Psoas muscle (tissue), 8 donors: ENCODE results near the gene HEATR5A. TPM values are rescaled to one million over a fixed set of nuclear protein-coding genes. Genes with fewer than 3 reads are reported as not detected.

Experiments used
- ATAC-seq, 4 donors: fragments of 200-7000 bp; cut with Tn5 transposase; one replicate each; pipeline ENCODE4 v1.9.1; 2020; ENCODE audit warnings: moderate library complexity in 3 of 4, mild to moderate bottlenecking in 2 of 4
- DNase-seq, 2 donors: peaks; one replicate each; pipeline ENCODE4 v3.0.0-alpha.2; 2020
- H3K27ac ChIP-seq: fragments of 200-600 bp; one replicate; pipeline ENCODE4 v1.8.0; 2022
- H3K27me3 ChIP-seq, 3 donors: fragments of 200-600 bp in 1 of 3; one replicate each; pipeline versions ENCODE4 v1.6.1 to v1.8.0; 2013 to 2022; ENCODE audit warnings: low read length in 2 of 3, mild to moderate bottlenecking in 2 of 3, moderate library complexity in 1 of 3; ENCODE audit not compliant: insufficient read depth in 3 of 3
- H3K36me3 ChIP-seq, 2 donors: fragments of 200-600 bp in 1 of 2; one replicate each; pipeline versions ENCODE4 v1.6.1 to v1.8.0; 2013 to 2022; ENCODE audit warnings: low read depth in 1 of 2, mild to moderate bottlenecking in 1 of 2, moderate library complexity in 1 of 2; ENCODE audit not compliant: insufficient read depth in 1 of 2
- H3K4me1 ChIP-seq: fragments of 200-600 bp; one replicate; pipeline ENCODE4 v1.8.0; 2022
- H3K4me3 ChIP-seq: fragments of 200-600 bp; one replicate; pipeline ENCODE4 v1.8.0; 2022; ENCODE audit warnings: mild to moderate bottlenecking
- H3K9me3 ChIP-seq: fragments of 200-600 bp; one replicate; pipeline ENCODE4 v1.8.0; 2022
- WGBS, 3 donors: extraction: QIAGEN DNeasy Blood & Tissue Kit; methylation state at CpG; one replicate each; pipeline versions ENCODE4 v1.1.6 to v1.1.7; 2013; 5-methylcytosine and 5-hydroxymethylcytosine counted together
- intact Hi-C, 2 donors: fragments of 100-400 bp; cut with DNase I; formaldehyde crosslinking; loops; one replicate each; pipeline versions ENCODE4 v1.11.0 to v1.14.2; 2022
- polyA plus RNA-seq, 3 donors: library from polyadenylated mRNA; stranded (reverse); fragments of 200-250 nt; gene quantifications; one replicate each; pipeline ENCODE4 v1.2.3, GENCODE V29; 2013
- total RNA-seq, 4 donors: library from RNA; stranded (reverse); fragmentation: NEBNext Ultra II Directional in 2 of 4; extraction: Animal tissue kit (Norgen Biotek cat#: 25700) in 2 of 4; gene quantifications; one replicate each; pipeline versions ENCODE4 v1.2.1 to v1.2.4, GENCODE V29; 2021 to 2023
- TF ChIP-seq, protein P1 (sequence below): fragments of 200-600 bp; IDR thresholded peaks from one replicate; pipeline ENCODE4 v1.8.0; 2022; ENCODE audit warnings: antibody characterized with exemption
- donor health status: healthy with polysubstance abuse.
- donor health status: DM: no; HTN: no; CAD: no; lungs with moderate emphysema.
- donor health status: Bipolar disorder and iron deficiency.
- donor health status: healthy.
- donor health status: DM: yes; HTN: yes; CAD: no.
- donor health status: DM: no; HTN: no; CAD: no.
- donor health status: DM: no; HTN: no; CAD: no.
- donor health status: DM: yes; HTN: yes; CAD: no.

HEATR5A gene
- total and polyA plus RNA-seq, 7 donors, result 10.2 to 40.4 (median 21.5) TPM

DNA sequence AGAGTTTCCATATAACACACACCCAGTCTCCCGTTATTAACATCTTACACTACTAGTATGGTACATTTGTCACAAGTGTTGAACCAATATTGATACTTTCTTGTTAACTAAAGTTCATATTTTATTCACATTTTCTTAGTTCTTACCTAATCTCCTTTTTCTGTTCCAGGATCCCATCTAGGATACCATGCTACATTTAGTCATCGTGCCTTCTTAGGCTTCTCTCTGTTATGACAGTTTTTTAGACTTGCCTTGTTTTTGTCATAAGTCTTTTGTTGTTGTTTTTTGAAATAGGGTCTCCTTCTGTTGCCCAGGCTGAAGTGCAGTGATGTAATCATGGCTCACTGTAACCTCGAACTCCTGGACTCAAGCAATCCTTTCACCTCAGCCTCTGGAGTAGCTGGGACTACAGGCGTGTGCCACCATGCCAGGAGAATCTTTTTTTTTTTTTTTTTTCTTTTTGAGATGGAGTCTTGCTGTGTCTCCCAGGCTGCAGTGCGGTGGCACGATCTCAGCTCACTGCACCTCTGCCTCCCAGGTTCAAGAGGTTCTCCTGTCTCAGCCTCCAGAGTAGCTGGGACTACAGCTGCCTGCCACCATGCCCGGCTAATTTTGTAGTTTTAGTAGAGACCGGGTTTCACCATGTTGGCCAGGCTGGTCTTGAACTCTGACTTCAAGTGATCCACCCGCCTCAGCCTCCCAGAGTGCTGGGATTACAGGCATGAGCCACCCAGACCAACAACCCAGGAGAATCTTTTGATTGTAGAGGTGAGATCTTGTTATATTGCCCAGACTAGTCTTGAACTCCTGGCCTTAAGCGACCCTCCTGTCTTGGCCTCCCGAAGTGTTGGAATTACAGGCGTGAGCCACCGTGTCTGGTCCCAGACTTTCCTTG is 153.7 kb downstream of the HEATR5A start:
- H3K36me3 ChIP-seq, result no peaks in the 10 kb centered on the region
- no peak overlapping the region for H3K27ac ChIP-seq
- H3K4me3 ChIP-seq, result no peak overlapping the region
- 89 to 91% (median 90%) methylated on average over 13 of the region's 13 CpGs for whole genome bisulfite sequencing, 3 donors
- ATAC-seq (no peak), DNase-seq (no peak)
- TF ChIP-seq, protein P1, sequence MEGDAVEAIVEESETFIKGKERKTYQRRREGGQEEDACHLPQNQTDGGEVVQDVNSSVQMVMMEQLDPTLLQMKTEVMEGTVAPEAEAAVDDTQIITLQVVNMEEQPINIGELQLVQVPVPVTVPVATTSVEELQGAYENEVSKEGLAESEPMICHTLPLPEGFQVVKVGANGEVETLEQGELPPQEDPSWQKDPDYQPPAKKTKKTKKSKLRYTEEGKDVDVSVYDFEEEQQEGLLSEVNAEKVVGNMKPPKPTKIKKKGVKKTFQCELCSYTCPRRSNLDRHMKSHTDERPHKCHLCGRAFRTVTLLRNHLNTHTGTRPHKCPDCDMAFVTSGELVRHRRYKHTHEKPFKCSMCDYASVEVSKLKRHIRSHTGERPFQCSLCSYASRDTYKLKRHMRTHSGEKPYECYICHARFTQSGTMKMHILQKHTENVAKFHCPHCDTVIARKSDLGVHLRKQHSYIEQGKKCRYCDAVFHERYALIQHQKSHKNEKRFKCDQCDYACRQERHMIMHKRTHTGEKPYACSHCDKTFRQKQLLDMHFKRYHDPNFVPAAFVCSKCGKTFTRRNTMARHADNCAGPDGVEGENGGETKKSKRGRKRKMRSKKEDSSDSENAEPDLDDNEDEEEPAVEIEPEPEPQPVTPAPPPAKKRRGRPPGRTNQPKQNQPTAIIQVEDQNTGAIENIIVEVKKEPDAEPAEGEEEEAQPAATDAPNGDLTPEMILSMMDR, result no peak
- intact Hi-C loops, result no loop called here
- H3K27me3 ChIP-seq, result no peaks in the 10 kb centered on the region
- no peaks in the 10 kb centered on the region for H3K9me3 ChIP-seq
- H3K4me1 ChIP-seq, result peaks cover 20% of the 10 kb centered on the region

DNA sequence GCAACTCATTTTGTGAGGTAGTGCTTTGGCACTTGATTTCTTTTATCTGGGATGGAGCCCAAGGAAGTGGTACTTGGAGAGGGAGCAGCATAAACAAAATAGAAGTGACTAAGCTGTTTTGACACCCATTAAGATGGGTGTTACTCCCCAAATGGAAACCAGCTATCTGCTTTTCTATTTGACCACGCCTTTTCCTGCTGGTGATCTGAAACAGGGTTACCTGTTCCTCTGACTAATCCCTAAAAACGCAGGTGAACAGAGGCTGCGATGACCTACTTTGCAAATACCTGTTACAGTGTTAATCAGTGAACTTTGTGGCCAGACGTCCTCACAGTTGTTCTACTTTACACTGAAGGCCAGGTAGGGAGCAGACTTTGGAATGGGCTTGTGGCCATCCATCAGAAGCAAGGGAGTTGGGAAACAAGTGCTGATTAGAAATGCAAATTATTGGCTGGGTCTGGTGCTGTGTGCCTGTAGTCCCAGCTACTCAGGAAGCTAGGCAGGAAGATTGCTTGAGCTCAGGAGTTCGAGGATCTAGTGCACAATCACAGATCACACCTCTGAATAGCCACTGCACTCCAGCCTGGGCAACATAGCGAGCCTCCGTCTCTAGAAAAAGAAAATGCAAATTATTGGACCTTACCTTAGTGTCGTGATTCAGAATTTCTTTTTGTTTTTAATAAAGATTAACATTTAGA is 154.5 kb downstream of the HEATR5A start:
- no peak for ATAC-seq
- TF ChIP-seq, protein P1, result no peak

DNA sequence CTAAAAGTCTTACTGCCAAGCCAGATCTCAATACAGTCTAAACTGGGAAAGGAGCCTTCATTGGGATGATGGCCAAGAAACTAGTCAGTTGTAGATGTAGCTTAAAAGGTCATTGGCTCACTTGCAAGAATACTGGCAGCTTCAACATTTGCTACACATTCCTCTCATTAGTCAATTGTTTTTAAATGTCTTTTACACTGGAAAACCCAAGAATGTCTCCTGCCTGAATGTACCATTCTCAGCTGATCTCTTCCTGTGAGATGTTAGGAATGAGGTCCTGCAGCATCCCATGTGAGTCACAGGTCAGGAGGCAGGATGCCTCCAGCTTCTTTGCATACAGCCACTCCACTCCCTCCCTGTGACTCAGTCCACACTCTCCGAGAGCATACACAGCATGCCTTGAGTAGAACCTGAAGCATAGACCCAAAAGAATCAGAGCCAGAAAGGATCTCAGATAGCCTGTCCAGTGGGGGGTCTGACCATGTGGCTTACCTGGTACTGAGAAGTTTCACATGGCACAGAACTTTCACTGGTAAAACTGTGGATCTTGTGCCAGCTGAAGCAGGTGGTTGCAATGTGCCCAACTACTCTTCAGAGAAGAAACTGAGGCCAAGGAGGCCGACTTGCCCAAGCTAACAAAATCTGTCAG is 156.7 kb downstream of the HEATR5A start:
- no peaks in the 10 kb centered on the region for H3K36me3 ChIP-seq
- H3K27me3 ChIP-seq, result no peaks in the 10 kb centered on the region
- TF ChIP-seq, protein P1, result no peak
- H3K9me3 ChIP-seq, result no peaks in the 10 kb centered on the region
- peak overlapping the region; percentile 39 for H3K27ac ChIP-seq
- DNase-seq (peak in 1 of 2 donors; percentile 46), ATAC-seq (peak; percentile 78 to 94 (median 92))
- intact Hi-C loops, result no loop called here
- H3K4me3 ChIP-seq, result no peak overlapping the region
- WGBS, 3 donors, result 17 to 40% (median 27%) methylated on average over 2 of the region's 2 CpGs
- peaks cover 20% of the 10 kb centered on the region for H3K4me1 ChIP-seq

More for the DNA sequence above, 154.5 kb downstream of the HEATR5A start:
- H3K36me3 ChIP-seq, result no peaks in the 10 kb centered on the region
- no peak overlapping the region for H3K27ac ChIP-seq
- intact Hi-C loops, result no loop called here
- H3K4me3 ChIP-seq, result no peak overlapping the region
- peaks cover 20% of the 10 kb centered on the region for H3K4me1 ChIP-seq
- 87 to 89% (median 88%) methylated on average over 8 of the region's 8 CpGs for WGBS, 3 donors
- no peaks in the 10 kb centered on the region for H3K9me3 ChIP-seq
- H3K27me3 ChIP-seq, result no peaks in the 10 kb centered on the region
- no peak for DNase-seq

DNA sequence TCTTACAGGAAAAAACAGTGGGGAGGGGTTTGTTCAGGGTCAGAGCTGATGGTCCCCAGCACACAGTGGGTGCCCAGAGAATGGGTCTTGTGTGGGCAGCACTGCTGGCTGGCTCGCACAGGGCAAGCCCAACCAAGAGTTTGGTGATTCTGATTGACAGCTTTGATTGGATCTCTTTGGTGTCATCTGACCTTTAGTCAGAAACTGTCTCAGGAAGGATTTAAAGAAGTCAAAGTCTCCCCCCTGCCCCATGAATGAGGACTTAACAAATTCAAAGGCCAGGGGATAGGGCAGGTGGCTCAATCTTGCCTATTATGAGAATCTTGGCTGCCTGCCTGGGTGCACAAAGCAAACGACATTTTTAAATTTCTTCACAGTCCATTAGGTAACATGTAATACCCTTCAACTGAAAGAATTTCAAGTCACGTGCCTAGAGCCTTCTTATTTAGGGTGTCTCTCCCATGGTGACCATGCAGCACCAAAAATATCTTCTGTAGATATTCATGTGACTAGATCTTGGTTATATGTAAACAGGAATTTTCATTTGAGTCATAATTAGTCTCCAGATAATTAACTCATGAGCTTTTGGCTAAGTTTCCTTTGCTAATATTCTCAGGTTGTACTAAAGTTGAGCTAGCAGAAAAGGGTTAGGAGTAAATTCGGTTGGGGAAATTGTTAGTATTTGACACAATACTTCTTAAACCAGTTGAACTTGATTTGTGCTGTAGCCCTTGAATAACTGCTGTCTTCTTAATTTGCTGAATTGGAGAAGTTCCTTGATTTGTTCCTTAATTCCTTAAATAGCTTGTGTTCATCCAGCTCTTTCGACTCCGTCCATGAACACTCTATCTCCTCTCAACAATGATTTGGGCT is 158.3 kb downstream of the HEATR5A start:
- peak in 1 of 2 donors; percentile 38 for DNase-seq
- H3K4me1 ChIP-seq, result peaks cover 20% of the 10 kb centered on the region
- H3K36me3 ChIP-seq, result no peaks in the 10 kb centered on the region
- H3K4me3 ChIP-seq, result no peak overlapping the region
- no peaks in the 10 kb centered on the region for H3K9me3 ChIP-seq
- intact Hi-C loops, result no loop called here
- TF ChIP-seq, protein P1, result no peak
- peak overlapping the region; percentile 42 for H3K27ac ChIP-seq
- WGBS, 3 donors, result 46 to 56% (median 46%) methylated on average over 6 of the region's 6 CpGs
- peak in 3 of 4 donors; percentile 36 to 62 (median 60) for ATAC-seq
- H3K27me3 ChIP-seq, result no peaks in the 10 kb centered on the region
